Vagina (tissue), 2 donors: ENCODE measurements around the gene IRF2BP1.

Experiments used
- POLR2A ChIP-seq, 2 donors: fragments of 450-650 bp; IDR thresholded peaks; one replicate each; pipeline ENCODE4 v1.6.1; 2017; ENCODE audit warnings: antibody characterized with exemption in 2 of 2, mild to moderate bottlenecking in 2 of 2, moderate library complexity in 2 of 2
- POLR2AphosphoS5 ChIP-seq, 2 donors: sonication (generic); formaldehyde crosslinking; IDR thresholded peaks; one replicate each; pipeline ENCODE4 v1.9.0; 2017; ENCODE audit warnings: antibody characterized with exemption in 2 of 2, mild to moderate bottlenecking in 2 of 2, low read depth in 1 of 2; ENCODE audit not compliant: insufficient read depth in 1 of 2
- TF ChIP-seq, protein P1 (sequence below), 3 experiments: fragments of 450-650 bp in 2 of 3; fragments of 200-600 bp in 1 of 3; sonication (generic) in 1 of 3; IDR thresholded peaks; one replicate each; pipeline ENCODE4 v1.5.1; 2017 to 2019; ENCODE audit warnings: antibody characterized with exemption in 3 of 3, mild to moderate bottlenecking in 2 of 3, moderate library complexity in 2 of 3

DNA sequence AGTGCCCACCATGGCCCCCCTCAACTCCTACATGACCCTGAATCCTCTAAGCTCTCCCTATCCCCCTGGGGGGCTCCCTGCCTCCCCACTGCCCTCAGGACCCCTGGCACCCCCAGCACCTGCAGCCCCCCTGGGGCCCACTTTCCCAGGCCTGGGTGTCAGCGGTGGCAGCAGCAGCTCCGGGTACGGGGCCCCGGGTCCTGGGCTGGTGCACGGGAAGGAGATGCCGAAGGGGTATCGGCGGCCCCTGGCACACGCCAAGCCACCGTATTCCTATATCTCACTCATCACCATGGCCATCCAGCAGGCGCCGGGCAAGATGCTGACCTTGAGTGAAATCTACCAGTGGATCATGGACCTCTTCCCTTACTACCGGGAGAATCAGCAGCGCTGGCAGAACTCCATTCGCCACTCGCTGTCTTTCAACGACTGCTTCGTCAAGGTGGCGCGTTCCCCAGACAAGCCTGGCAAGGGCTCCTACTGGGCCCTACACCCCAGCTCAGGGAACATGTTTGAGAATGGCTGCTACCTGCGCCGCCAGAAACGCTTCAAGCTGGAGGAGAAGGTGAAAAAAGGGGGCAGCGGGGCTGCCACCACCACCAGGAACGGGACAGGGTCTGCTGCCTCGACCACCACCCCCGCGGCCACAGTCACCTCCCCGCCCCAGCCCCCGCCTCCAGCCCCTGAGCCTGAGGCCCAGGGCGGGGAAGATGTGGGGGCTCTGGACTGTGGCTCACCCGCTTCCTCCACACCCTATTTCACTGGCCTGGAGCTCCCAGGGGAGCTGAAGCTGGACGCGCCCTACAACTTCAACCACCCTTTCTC is 13.6 kb downstream of the IRF2BP1 start:
- TF ChIP-seq, protein P1, sequence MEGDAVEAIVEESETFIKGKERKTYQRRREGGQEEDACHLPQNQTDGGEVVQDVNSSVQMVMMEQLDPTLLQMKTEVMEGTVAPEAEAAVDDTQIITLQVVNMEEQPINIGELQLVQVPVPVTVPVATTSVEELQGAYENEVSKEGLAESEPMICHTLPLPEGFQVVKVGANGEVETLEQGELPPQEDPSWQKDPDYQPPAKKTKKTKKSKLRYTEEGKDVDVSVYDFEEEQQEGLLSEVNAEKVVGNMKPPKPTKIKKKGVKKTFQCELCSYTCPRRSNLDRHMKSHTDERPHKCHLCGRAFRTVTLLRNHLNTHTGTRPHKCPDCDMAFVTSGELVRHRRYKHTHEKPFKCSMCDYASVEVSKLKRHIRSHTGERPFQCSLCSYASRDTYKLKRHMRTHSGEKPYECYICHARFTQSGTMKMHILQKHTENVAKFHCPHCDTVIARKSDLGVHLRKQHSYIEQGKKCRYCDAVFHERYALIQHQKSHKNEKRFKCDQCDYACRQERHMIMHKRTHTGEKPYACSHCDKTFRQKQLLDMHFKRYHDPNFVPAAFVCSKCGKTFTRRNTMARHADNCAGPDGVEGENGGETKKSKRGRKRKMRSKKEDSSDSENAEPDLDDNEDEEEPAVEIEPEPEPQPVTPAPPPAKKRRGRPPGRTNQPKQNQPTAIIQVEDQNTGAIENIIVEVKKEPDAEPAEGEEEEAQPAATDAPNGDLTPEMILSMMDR (IDR thresholded peaks at IDR 0.05), result no peak
- TF ChIP-seq POLR2A (IDR thresholded peaks at IDR 0.05) (no peak), POLR2AphosphoS5 (IDR thresholded peaks at IDR 0.05; ENCODE audit: insufficient read depth in 1 of 2, low read depth in 1 of 2) (no peak)
